HCT116 (cell line): ENCODE results near the gene UQCC5. TPM values are rescaled to one million over a fixed set of nuclear protein-coding genes. Genes with fewer than 3 reads are reported as not detected.

Experiments
- ATAC-seq: fragments of 200-7000 bp; cut with Tn5 transposase; 2 replicates; pipeline ENCODE4 v1.9.1; 2020; ENCODE audit warnings: mild to moderate bottlenecking, moderate library complexity
- BruUV-seq: library from RNA; stranded (reverse); fragments of 400-500 nt; replicated peaks from 2 replicates; lab custom pipeline; 2021; lab: Mats Ljungman, UMichigan
- CTCF ChIA-PET: fragments of 300-600 bp; sonication (Branson Sonifier 250); formaldehyde crosslinking; loops from one replicate; lab custom pipeline; 2021; ENCODE audit warnings: antibody characterized with exemption; lab: Charles Lee
- POLR2A ChIA-PET: fragments of 300-600, 350-600 bp; sonication (Branson Sonifier 250); formaldehyde crosslinking; loops from one replicate; lab custom pipeline; 2021; ENCODE audit warnings: antibody characterized with exemption; lab: Charles Lee
- RAD21 ChIA-PET, 2 experiments: fragments of 300-600 bp; sonication (Branson Sonifier 250); formaldehyde crosslinking; loops; one replicate each; lab custom pipeline; 2023; ENCODE audit warnings: low total read pairs in 2 of 2; ENCODE audit not compliant: uncharacterized antibody in 2 of 2, unreplicated experiment in 2 of 2, low non-redundant PET in 1 of 2; lab: Charles Lee
- DNase-seq: peaks from one replicate; pipeline ENCODE4 v3.0.0-alpha.2; 2010; ENCODE audit warnings: low read depth, low spot score
- H2AFZ ChIP-seq: fragments of 200-600 bp; shearing (Covaris generic), sonication (generic); 2 replicates; pipeline ENCODE4 v1.6.1; 2017; ENCODE audit warnings: low read depth, mixed run types, mixed read lengths, antibody characterized with exemption, low read length; ENCODE audit not compliant: poor library complexity, severe bottlenecking
- H3K27ac ChIP-seq: 2 replicates; pipeline ENCODE4 v1.5.1; 2012; ENCODE audit warnings: low read depth, low read length
- H3K27me3 ChIP-seq: fragments of 200-600 bp; sonication (generic); 2 replicates; pipeline ENCODE4 v1.6.1; 2016; ENCODE audit warnings: mixed run types, low read length, mixed read lengths; ENCODE audit not compliant: insufficient read depth
- H3K36me3 ChIP-seq, 2 experiments: fragments of 200-500 bp in 1 of 2; fragments of 200-600 bp in 1 of 2; sonication (Bioruptor generic) in 1 of 2; sonication (generic) in 1 of 2; 2 replicates each; pipeline versions ENCODE4 v1.5.1 to v1.6.1; 2014 to 2016; ENCODE audit warnings: low read length in 2 of 2, inconsistent platforms in 1 of 2, mixed read lengths in 1 of 2, mixed run types in 1 of 2; ENCODE audit not compliant: insufficient read depth in 2 of 2, control insufficient read depth in 1 of 2
- H3K4me1 ChIP-seq, 2 experiments: fragments of 200-600 bp in 1 of 2; sonication (generic) in 1 of 2; 2 replicates each; pipeline versions ENCODE4 v1.5.1 to v1.6.1; 2012 to 2017; ENCODE audit warnings: low read length in 2 of 2, inconsistent platforms in 1 of 2, mild to moderate bottlenecking in 1 of 2, mixed read lengths in 1 of 2, mixed run types in 1 of 2, moderate library complexity in 1 of 2; ENCODE audit not compliant: insufficient read depth in 2 of 2, control insufficient read depth in 1 of 2
- H3K4me2 ChIP-seq: fragments of 200-600 bp; sonication (generic); 2 replicates; pipeline ENCODE4 v1.6.1; 2017; ENCODE audit warnings: mixed run types, low read length, mixed read lengths
- H3K4me3 ChIP-seq, 2 experiments: fragments of 200-600 bp in 1 of 2; sonication (generic) in 1 of 2; replicated peaks in 1 of 2; 2 replicates each; pipeline ENCODE4 v1.5.1; 2011 to 2016; ENCODE audit warnings: low read length in 2 of 2, control low read depth in 1 of 2, low read depth in 1 of 2, mild to moderate bottlenecking in 1 of 2, mixed read lengths in 1 of 2, mixed run types in 1 of 2
- H3K79me2 ChIP-seq: fragments of 200-600 bp; sonication (generic); 2 replicates; pipeline ENCODE4 v1.6.1; 2017; ENCODE audit warnings: mild to moderate bottlenecking, mixed run types, low read length, moderate library complexity, mixed read lengths; ENCODE audit not compliant: insufficient read depth
- H3K9ac ChIP-seq: fragments of 200-600 bp; sonication (generic); 2 replicates; pipeline ENCODE4 v1.6.1; 2016; ENCODE audit warnings: low read length, mixed read lengths
- H3K9me2 ChIP-seq: fragments of 200-600 bp; sonication (generic), shearing (Covaris generic); 2 replicates; pipeline ENCODE4 v1.6.1; 2017; ENCODE audit warnings: mixed run types, mild to moderate bottlenecking, moderate library complexity; ENCODE audit not compliant: insufficient read depth
- H3K9me3 ChIP-seq, 2 experiments: fragments of 200-500 bp in 1 of 2; fragments of 200-600 bp in 1 of 2; sonication (Bioruptor generic) in 1 of 2; sonication (generic) in 1 of 2; 2 replicates each; pipeline ENCODE4 v1.6.1; 2014 to 2017; ENCODE audit warnings: low read length in 2 of 2, mixed read lengths in 2 of 2, inconsistent platforms in 1 of 2, low read depth in 1 of 2, mild to moderate bottlenecking in 1 of 2, mixed run types in 1 of 2, moderate library complexity in 1 of 2; ENCODE audit not compliant: control insufficient read depth in 1 of 2, insufficient read depth in 1 of 2
- H4K20me1 ChIP-seq: fragments of 200-600 bp; sonication (generic), shearing (Covaris generic); 2 replicates; pipeline ENCODE4 v1.6.1; 2017; ENCODE audit warnings: mixed run types, mild to moderate bottlenecking, moderate library complexity; ENCODE audit not compliant: insufficient read depth
- CTCF ChIP-seq, 3 experiments: fragments of 200-600 bp in 1 of 3; sonication (generic) in 1 of 3; IDR thresholded peaks in 2 of 3; conservative IDR thresholded peaks in 1 of 3; 2 replicates each; pipeline ENCODE4 v1.5.1; 2012 to 2017; ENCODE audit warnings: low read depth in 2 of 3, low read length in 2 of 3, antibody characterized with exemption in 1 of 3, borderline replicate concordance in 1 of 3, control low read depth in 1 of 3, mild to moderate bottlenecking in 1 of 3, mixed read lengths in 1 of 3, mixed run types in 1 of 3, moderate library complexity in 1 of 3; ENCODE audit not compliant: insufficient read depth in 1 of 3
- EZH2phosphoT487 ChIP-seq: fragments of 200-600 bp; IDR thresholded peaks from 2 replicates; pipeline ENCODE4 v1.6.1; 2018; ENCODE audit warnings: antibody characterized with exemption, borderline replicate concordance
- FOSL1 ChIP-seq: IDR thresholded peaks from 2 replicates; pipeline ENCODE4 v1.6.1; 2012; ENCODE audit warnings: low read depth
- MAX ChIP-seq: IDR thresholded peaks from 2 replicates; pipeline ENCODE4 v1.6.1; 2012
- POLR2AphosphoS5 ChIP-seq: IDR thresholded peaks from 2 replicates; pipeline ENCODE4 v1.6.1; 2011; ENCODE audit warnings: mild to moderate bottlenecking, low read depth, low read length, moderate library complexity
- RAD21 ChIP-seq: IDR thresholded peaks from 2 replicates; pipeline ENCODE4 v1.6.1; 2012; ENCODE audit warnings: low read depth, mild to moderate bottlenecking
- TCF7L2 ChIP-seq: IDR thresholded peaks from 2 replicates; pipeline ENCODE4 v1.7.0; 2011; ENCODE audit warnings: borderline replicate concordance, inconsistent platforms; ENCODE audit not compliant: insufficient read depth, insufficient read length; ENCODE audit errors: extremely low read depth
- YY1 ChIP-seq: IDR thresholded peaks from 2 replicates; pipeline ENCODE4 v1.6.1; 2011; ENCODE audit warnings: low read length, low read depth, moderate library complexity, mild to moderate bottlenecking; ENCODE audit not compliant: insufficient replicate concordance; ENCODE audit errors: extremely low read depth
- ZBTB33 ChIP-seq: IDR thresholded peaks from 2 replicates; pipeline ENCODE4 v1.6.1; 2011; ENCODE audit warnings: mild to moderate bottlenecking, low read length, moderate library complexity; ENCODE audit not compliant: insufficient replicate concordance; ENCODE audit errors: extremely low read depth
- ZFX ChIP-seq: fragments of 450-650 bp; IDR thresholded peaks from 2 replicates; pipeline ENCODE4 v1.6.1; 2017
- intact Hi-C: fragments of 100-400 bp; cut with micrococcal nuclease; formaldehyde crosslinking; loops from 2 replicates; pipeline ENCODE4 v1.10.0; 2022
- total RNA-seq: library from RNA; stranded (reverse); gene quantifications from one replicate; pipeline ENCODE4 v1.2.1, GENCODE V29; 2021; ENCODE audit not compliant: unreplicated experiment
- TF ChIP-seq, protein P1 (sequence below): IDR thresholded peaks from 2 replicates; pipeline ENCODE4 v1.6.1; 2012

UQCC5 gene
- total RNA-seq, 1 experiment from 2014 or later: 14.1 TPM

- H4K20me1 ChIP-seq: no peaks in the 10 kb centered on the region
- no peak overlapping the region for H3K9ac ChIP-seq
- ChIA-PET POLR2A (interaction anchor here (0.6 kb wide), 1 partner anchor 36 kb away, joined by 3 read pairs; no protein-coding TSS in a partner anchor), CTCF (no interaction called here), RAD21 (no interaction called here)
- no peaks in the 10 kb centered on the region for H3K27me3 ChIP-seq
- H3K9me3 ChIP-seq: no peaks in the 10 kb centered on the region
- H3K27ac ChIP-seq: no peak overlapping the region
- ATAC-seq (peak; percentile 11; the same call in 1 of the 2 replicates), DNase-seq (no peak)
- H3K4me1 ChIP-seq: no peaks in the 10 kb centered on the region
- no peak overlapping the region for H3K4me3 ChIP-seq
- intact Hi-C loops: no loop called here
- TF ChIP-seq FOSL1: no peak
- TF ChIP-seq RAD21: no peak
- no peak for TF ChIP-seq TCF7L2
- TF ChIP-seq ZBTB33: no peak
- no peak for TF ChIP-seq ZFX
- TF ChIP-seq, protein P1, sequence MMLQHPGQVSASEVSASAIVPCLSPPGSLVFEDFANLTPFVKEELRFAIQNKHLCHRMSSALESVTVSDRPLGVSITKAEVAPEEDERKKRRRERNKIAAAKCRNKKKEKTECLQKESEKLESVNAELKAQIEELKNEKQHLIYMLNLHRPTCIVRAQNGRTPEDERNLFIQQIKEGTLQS: no peak
- TF ChIP-seq YY1: no peak
- TF ChIP-seq EZH2phosphoT487: no peak
- TF ChIP-seq CTCF (IDR thresholded peaks at IDR 0.05 in 2 of 3, conservative IDR thresholded peaks at IDR 0.05 in 1 of 3; ENCODE audit: borderline replicate concordance in 1 of 3, insufficient read depth in 1 of 3, low read depth in 2 of 3, low read length in 2 of 3): no peak
- TF ChIP-seq MAX: no peak
- TF ChIP-seq POLR2AphosphoS5: no peak
- no peaks in the 10 kb centered on the region for H3K9me2 ChIP-seq
- H3K36me3 ChIP-seq: peaks cover 0 to 14% of the 10 kb centered on the region in 2 experiments; a peak in 2 of 4 replicates
- H2AFZ ChIP-seq: no peak overlapping the region
- no TSS peak for BruUV-seq
- no peak overlapping the region for H3K4me2 ChIP-seq
- H3K79me2 ChIP-seq: no peaks in the 10 kb centered on the region
Measured at GRCh38 chr3:52495777-52496602, 40.4 kb upstream of the UQCC5 start.
